HL-60 (cell line): ENCODE data around the gene PIGR.

Source experiments
- CTCF ChIP-seq: IDR thresholded peaks from one replicate; pipeline ENCODE4 v1.5.1; 2011; ENCODE audit warnings: low read length, control low read depth, inconsistent platforms; ENCODE audit not compliant: insufficient read depth
- GABPA ChIP-seq: IDR thresholded peaks from 2 replicates; pipeline ENCODE4 v1.6.1; 2012; ENCODE audit warnings: low read depth
- POLR2AphosphoS5 ChIP-seq: IDR thresholded peaks from 2 replicates; pipeline ENCODE4 v1.6.1; 2012; ENCODE audit warnings: low read depth
- TF ChIP-seq, protein P1 (sequence below): IDR thresholded peaks from 2 replicates; pipeline ENCODE4 v1.6.1; 2012; ENCODE audit warnings: low read depth; ENCODE audit not compliant: insufficient replicate concordance

DNA sequence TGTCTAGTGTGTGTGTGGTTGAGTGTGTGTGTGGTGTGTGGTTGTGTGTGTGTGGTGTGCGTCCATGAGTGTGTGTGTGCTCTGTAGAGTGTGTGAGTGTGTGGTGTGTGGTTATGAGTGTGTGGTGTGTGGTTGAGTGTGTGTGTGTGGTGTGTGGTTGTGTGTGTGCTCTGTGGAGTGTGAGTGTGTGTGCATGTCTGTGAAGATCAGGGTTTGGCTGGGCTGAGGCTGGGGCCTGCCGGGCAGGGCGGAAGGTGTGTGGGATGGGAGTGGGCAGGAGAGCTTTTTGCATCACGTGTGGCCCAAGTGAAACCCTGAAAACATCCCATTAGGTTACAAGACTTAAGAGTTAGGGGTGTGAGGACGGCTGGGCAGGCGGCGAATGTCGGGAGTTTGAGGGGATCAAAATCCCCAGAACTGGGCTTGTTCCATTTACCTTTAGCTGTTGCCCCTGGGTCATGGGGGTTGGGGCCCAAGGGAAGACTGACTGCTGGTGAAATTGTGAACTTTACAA is 21.6 kb downstream of the PIGR start:
- TF ChIP-seq CTCF (no peak), POLR2AphosphoS5 (no peak), GABPA (no peak)
- TF ChIP-seq, protein P1, sequence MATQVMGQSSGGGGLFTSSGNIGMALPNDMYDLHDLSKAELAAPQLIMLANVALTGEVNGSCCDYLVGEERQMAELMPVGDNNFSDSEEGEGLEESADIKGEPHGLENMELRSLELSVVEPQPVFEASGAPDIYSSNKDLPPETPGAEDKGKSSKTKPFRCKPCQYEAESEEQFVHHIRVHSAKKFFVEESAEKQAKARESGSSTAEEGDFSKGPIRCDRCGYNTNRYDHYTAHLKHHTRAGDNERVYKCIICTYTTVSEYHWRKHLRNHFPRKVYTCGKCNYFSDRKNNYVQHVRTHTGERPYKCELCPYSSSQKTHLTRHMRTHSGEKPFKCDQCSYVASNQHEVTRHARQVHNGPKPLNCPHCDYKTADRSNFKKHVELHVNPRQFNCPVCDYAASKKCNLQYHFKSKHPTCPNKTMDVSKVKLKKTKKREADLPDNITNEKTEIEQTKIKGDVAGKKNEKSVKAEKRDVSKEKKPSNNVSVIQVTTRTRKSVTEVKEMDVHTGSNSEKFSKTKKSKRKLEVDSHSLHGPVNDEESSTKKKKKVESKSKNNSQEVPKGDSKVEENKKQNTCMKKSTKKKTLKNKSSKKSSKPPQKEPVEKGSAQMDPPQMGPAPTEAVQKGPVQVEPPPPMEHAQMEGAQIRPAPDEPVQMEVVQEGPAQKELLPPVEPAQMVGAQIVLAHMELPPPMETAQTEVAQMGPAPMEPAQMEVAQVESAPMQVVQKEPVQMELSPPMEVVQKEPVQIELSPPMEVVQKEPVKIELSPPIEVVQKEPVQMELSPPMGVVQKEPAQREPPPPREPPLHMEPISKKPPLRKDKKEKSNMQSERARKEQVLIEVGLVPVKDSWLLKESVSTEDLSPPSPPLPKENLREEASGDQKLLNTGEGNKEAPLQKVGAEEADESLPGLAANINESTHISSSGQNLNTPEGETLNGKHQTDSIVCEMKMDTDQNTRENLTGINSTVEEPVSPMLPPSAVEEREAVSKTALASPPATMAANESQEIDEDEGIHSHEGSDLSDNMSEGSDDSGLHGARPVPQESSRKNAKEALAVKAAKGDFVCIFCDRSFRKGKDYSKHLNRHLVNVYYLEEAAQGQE, result no peak
